ENCODE results near the gene DNLZ.

GRCh38 chr9:136343884-136344269 lies 19.7 kb downstream of the DNLZ start:
- no peak for TF ChIP-seq FOXP2 (optimal IDR thresholded peaks at IDR 0.05; ENCODE audit: borderline replicate concordance, extremely low read depth, extremely low read length, insufficient read depth)
- TF ChIP-seq SIN3A (IDR thresholded peaks at IDR 0.05; ENCODE audit: borderline replicate concordance, insufficient read depth, low read length), result no peak

All from PFSK-1 (cell line).